H1 (cell line): Measurements from ENCODE around the gene KHSRP. TPM values are rescaled to one million over a fixed set of nuclear protein-coding genes. Genes with fewer than 3 reads are reported as not detected.

Experiments used
- CTCF ChIA-PET: fragments of 300-600 bp; sonication (Branson Sonifier 250); formaldehyde crosslinking; loops from one replicate; lab custom pipeline; 2021; ENCODE audit not compliant: partially characterized antibody; lab: Charles Lee
- POLR2A ChIA-PET: fragments of 300-600 bp; sonication (Branson Sonifier 250); formaldehyde crosslinking; loops from one replicate; lab custom pipeline; 2021; ENCODE audit warnings: inconsistent platforms; ENCODE audit not compliant: partially characterized antibody; lab: Charles Lee
- DNase-seq, 2 experiments: peaks; one replicate each; pipeline versions ENCODE4 v3.0.0 to v3.0.0-alpha.2; 2010 to 2022; ENCODE audit warnings: low spot score in 2 of 2, low read depth in 1 of 2, mixed read lengths in 1 of 2
- FAIRE-seq: peaks from 2 replicates; lab custom pipeline; 2011; peaks lifted over from hg19 to GRCh38; lab: Jason Lieb, UNC
- H2AFZ ChIP-seq: 2 replicates; pipeline ENCODE4 v1.8.1; 2012; ENCODE audit warnings: low read length, inconsistent platforms
- H2AK5ac ChIP-seq: 2 replicates; pipeline ENCODE4 v1.6.1; 2013; ENCODE audit warnings: low read depth, low read length
- H2BK120ac ChIP-seq: replicated peaks from 2 replicates; pipeline ENCODE3; 2013; ENCODE audit warnings: low read depth, low read length, inconsistent platforms
- H2BK12ac ChIP-seq: 2 replicates; pipeline ENCODE4 v1.6.1; 2013; ENCODE audit warnings: low read depth, low read length
- H2BK15ac ChIP-seq: 2 replicates; pipeline ENCODE4 v1.6.1; 2013; ENCODE audit warnings: low read length
- H2BK20ac ChIP-seq: 2 replicates; pipeline ENCODE4 v1.6.1; 2013; ENCODE audit warnings: low read length
- H2BK5ac ChIP-seq: 2 replicates; pipeline ENCODE4 v1.6.1; 2013; ENCODE audit warnings: low read depth, low read length
- H3K14ac ChIP-seq: 2 replicates; pipeline ENCODE4 v1.6.1; 2013; ENCODE audit warnings: inconsistent platforms; ENCODE audit not compliant: insufficient read length
- H3K18ac ChIP-seq: 2 replicates; pipeline ENCODE4 v1.6.1; 2013; ENCODE audit warnings: low read length; ENCODE audit errors: extremely low read depth
- H3K23ac ChIP-seq: 2 replicates; pipeline ENCODE4 v1.6.1; 2013; ENCODE audit warnings: inconsistent platforms; ENCODE audit not compliant: insufficient read length
- H3K23me2 ChIP-seq: 2 replicates; pipeline ENCODE4 v1.6.1; 2013; ENCODE audit warnings: low read depth, low read length
- H3K27ac ChIP-seq: 2 replicates; pipeline ENCODE4 v1.6.1; 2011; ENCODE audit warnings: low read depth, low read length, inconsistent platforms
- H3K27me3 ChIP-seq, 4 experiments: replicated peaks in 1 of 4; 1 replicate in 1 of 4; 2 replicates in 3 of 4; pipeline versions ENCODE4 v1.6.1 to v1.8.1; 2011 to 2013; ENCODE audit warnings: low read length in 3 of 4, mild to moderate bottlenecking in 3 of 4, inconsistent platforms in 2 of 4, mixed read lengths in 2 of 4, moderate library complexity in 1 of 4; ENCODE audit not compliant: control insufficient read depth in 3 of 4, insufficient read depth in 3 of 4; ENCODE audit errors: extremely low read depth in 1 of 4
- H3K36me3 ChIP-seq, 4 experiments: 2 replicates each; pipeline versions ENCODE4 v1.6.1 to v1.8.1; 2011 to 2013; ENCODE audit warnings: mild to moderate bottlenecking in 4 of 4, low read length in 3 of 4, moderate library complexity in 2 of 4, control low read depth in 1 of 4, inconsistent platforms in 1 of 4; ENCODE audit not compliant: insufficient read depth in 4 of 4, control insufficient read depth in 2 of 4
- H3K4ac ChIP-seq: replicated peaks from 2 replicates; pipeline ENCODE3; 2013; ENCODE audit warnings: low read length, low read depth, mixed read lengths, inconsistent platforms; ENCODE audit not compliant: insufficient read length
- H3K4me1 ChIP-seq, 4 experiments: replicated peaks in 1 of 4; 1 replicate in 1 of 4; 2 replicates in 3 of 4; pipeline versions ENCODE4 v1.6.1 to v1.8.1; 2011 to 2013; ENCODE audit warnings: low read length in 3 of 4, inconsistent platforms in 2 of 4, mixed read lengths in 1 of 4; ENCODE audit not compliant: insufficient read depth in 4 of 4, control insufficient read depth in 3 of 4
- H3K4me2 ChIP-seq, 2 experiments: 2 replicates each; pipeline versions ENCODE4 v1.6.1 to v1.8.1; 2011 to 2013; ENCODE audit warnings: low read depth in 2 of 2, low read length in 2 of 2, control low read depth in 1 of 2, inconsistent platforms in 1 of 2, mild to moderate bottlenecking in 1 of 2; ENCODE audit not compliant: insufficient read depth in 1 of 2
- H3K4me3 ChIP-seq, 4 experiments: fragments of 200-600, 300-600 bp in 1 of 4; sonication (generic), shearing (Covaris generic), sonication (Bioruptor Twin) in 1 of 4; 2 replicates each; pipeline versions ENCODE4 v1.5.1 to v1.8.1; 2011 to 2016; ENCODE audit warnings: low read length in 4 of 4, low read depth in 3 of 4, control low read depth in 2 of 4, inconsistent platforms in 2 of 4, mild to moderate bottlenecking in 2 of 4, mixed read lengths in 1 of 4, moderate library complexity in 1 of 4; ENCODE audit not compliant: insufficient read depth in 2 of 4; ENCODE audit errors: extremely low read depth in 1 of 4
- H3K56ac ChIP-seq: replicated peaks from 2 replicates; pipeline ENCODE3; 2013; ENCODE audit warnings: low read depth, mild to moderate bottlenecking, mixed read lengths, low read length, inconsistent platforms; ENCODE audit not compliant: insufficient read length
- H3K79me1 ChIP-seq: 2 replicates; pipeline ENCODE4 v1.6.1; 2013; ENCODE audit warnings: low read depth, low read length, control low read depth
- H3K79me2 ChIP-seq, 2 experiments: 2 replicates each; pipeline versions ENCODE4 v1.6.1 to v1.8.1; 2012 to 2013; ENCODE audit warnings: low read length in 2 of 2, mild to moderate bottlenecking in 2 of 2, inconsistent platforms in 1 of 2; ENCODE audit not compliant: insufficient read depth in 2 of 2, control insufficient read depth in 1 of 2
- H3K9ac ChIP-seq, 4 experiments: replicated peaks in 1 of 4; 1 replicate in 1 of 4; 2 replicates in 3 of 4; pipeline versions ENCODE4 v1.6.1 to v1.8.1; 2011 to 2013; ENCODE audit warnings: low read depth in 3 of 4, low read length in 3 of 4, control low read depth in 2 of 4, mild to moderate bottlenecking in 2 of 4, moderate library complexity in 2 of 4, inconsistent platforms in 1 of 4; ENCODE audit errors: extremely low read depth in 1 of 4
- H3K9me3 ChIP-seq, 2 experiments: 2 replicates each; pipeline versions ENCODE4 v1.6.1 to v1.8.1; 2012 to 2013; ENCODE audit warnings: mild to moderate bottlenecking in 2 of 2, moderate library complexity in 2 of 2, control low read depth in 1 of 2, inconsistent platforms in 1 of 2, low read depth in 1 of 2, low read length in 1 of 2, mixed read lengths in 1 of 2; ENCODE audit not compliant: insufficient read depth in 2 of 2
- H4K20me1 ChIP-seq, 2 experiments: replicated peaks in 1 of 2; 2 replicates each; pipeline versions ENCODE3 to v1.8.1; 2011 to 2013; ENCODE audit warnings: inconsistent platforms in 2 of 2, low read length in 2 of 2, mild to moderate bottlenecking in 1 of 2; ENCODE audit not compliant: insufficient read depth in 2 of 2, control insufficient read depth in 1 of 2
- H4K5ac ChIP-seq: 2 replicates; pipeline ENCODE4 v1.6.1; 2013; ENCODE audit warnings: low read length, low read depth, mixed read lengths, inconsistent platforms; ENCODE audit not compliant: insufficient read length
- H4K8ac ChIP-seq: 2 replicates; pipeline ENCODE4 v1.8.0; 2013; ENCODE audit warnings: mild to moderate bottlenecking, moderate library complexity, low read length, inconsistent platforms; ENCODE audit not compliant: insufficient read depth; ENCODE audit errors: extremely low read depth
- H4K91ac ChIP-seq: replicated peaks from 2 replicates; pipeline ENCODE3; 2013; ENCODE audit warnings: low read length, mixed read lengths, inconsistent platforms; ENCODE audit not compliant: insufficient read length
- CREB1 ChIP-seq: IDR thresholded peaks from 2 replicates; pipeline ENCODE4 v1.6.1; 2012; ENCODE audit warnings: inconsistent platforms
- SP4 ChIP-seq: IDR thresholded peaks from 2 replicates; pipeline ENCODE4 v1.6.1; 2012; ENCODE audit warnings: low read length, inconsistent platforms
- WGBS, 2 experiments: shearing (Covaris generic) in 1 of 2; methylation state at CpG; one replicate each; pipeline versions ENCODE4 v1.1.6 to v1.1.7; 2013 to 2015; ENCODE audit warnings: low lambda C conversion rate in 2 of 2, mixed read lengths in 2 of 2, inconsistent platforms in 1 of 2, low coverage in 1 of 2, missing lambda C conversion rate in 1 of 2; ENCODE audit not compliant: insufficient replicate concordance in 2 of 2, insufficient coverage in 1 of 2, insufficient read length in 1 of 2; ENCODE audit errors: extremely low coverage in 1 of 2, missing lambda C conversion rate in 1 of 2; 5-methylcytosine and 5-hydroxymethylcytosine counted together
- polyA plus RNA-seq, 7 experiments: library from polyadenylated mRNA; depleted of rRNA in 3 of 7; stranded (reverse) in 5 of 7; unstranded in 2 of 7; fragments of >200 nt in 5 of 7; fragments of 200-250 nt in 2 of 7; gene quantifications; 1 replicate in 5 of 7; 2 replicates in 1 of 7; 4 replicates in 1 of 7; pipeline versions ENCODE4 v1.2.1 to v1.2.3, GENCODE V29; 2011 to 2013; ENCODE audit warnings: missing spikeins in 2 of 7, mixed read lengths in 2 of 7
- total RNA-seq: library from RNA; stranded (reverse); fragmentation: NEBNext Ultra II Directional; extraction: Animal tissue kit (Norgen Biotek cat#: 25700); gene quantifications from 2 replicates; pipeline ENCODE4 v1.2.1, GENCODE V29; 2021
- TF ChIP-seq, protein P1 (sequence below): IDR thresholded peaks from 2 replicates; pipeline ENCODE4 v1.6.1; 2012; ENCODE audit warnings: inconsistent platforms

The KHSRP gene
- total and polyA plus RNA-seq, 2 of the 8 experiments (the other 6 are each of a cell fraction or from before 2014, with no cell fraction given) = 143 to 573 TPM

- Histone ChIP-seq H2BK5ac (no peak overlapping the region), H3K9ac (no peak overlapping the region), H3K9me3 (no peaks in the 10 kb centered on the region), H2AK5ac (no peak overlapping the region), H2BK20ac (no peak overlapping the region), H3K4me2 (no peak overlapping the region), H2BK15ac (no peak overlapping the region), H4K8ac (no peak overlapping the region), H3K27me3 (peaks cover 0 to 16% (median 9%) of the 10 kb centered on the region in 4 experiments; a peak in 6 of 7 replicates), H3K27ac (no peak overlapping the region), H3K79me2 (no peaks in the 10 kb centered on the region), H3K36me3 (no peaks in the 10 kb centered on the region), H4K5ac (no peak overlapping the region), H3K14ac (no peak overlapping the region), H2BK120ac (no peak overlapping the region), H2AFZ (no peak overlapping the region), H3K18ac (no peak overlapping the region), H3K4me3 (no peak overlapping the region), H2BK12ac (no peak overlapping the region), H3K79me1 (no peaks in the 10 kb centered on the region), H4K20me1 (no peaks in the 10 kb centered on the region), H3K23ac (no peak overlapping the region), H4K91ac (no peak overlapping the region), H3K23me2 (peaks cover 14% of the 10 kb centered on the region), H3K4me1 (peaks cover 0 to 14% (median 4%) of the 10 kb centered on the region in 4 experiments; a peak in 5 of 7 replicates), H3K4ac (no peak overlapping the region), H3K56ac (no peak overlapping the region)
- FAIRE-seq (no peak), DNase-seq (no peak)
- POLR2A ChIA-PET = no interaction called here
- 91% methylated on average over 4 of the region's 9 CpGs; no CpG with 5 or more reads in 1 of the 2 experiments for WGBS, 2 experiments
- CTCF ChIA-PET = interaction anchor here (1.3 kb wide), 1 partner anchor 8 kb away, joined by 4 read pairs; the partner anchor contains the start of gene DENND1C
- TF ChIP-seq CREB1 (no peak), SP4 (no peak)
- TF ChIP-seq, protein P1, sequence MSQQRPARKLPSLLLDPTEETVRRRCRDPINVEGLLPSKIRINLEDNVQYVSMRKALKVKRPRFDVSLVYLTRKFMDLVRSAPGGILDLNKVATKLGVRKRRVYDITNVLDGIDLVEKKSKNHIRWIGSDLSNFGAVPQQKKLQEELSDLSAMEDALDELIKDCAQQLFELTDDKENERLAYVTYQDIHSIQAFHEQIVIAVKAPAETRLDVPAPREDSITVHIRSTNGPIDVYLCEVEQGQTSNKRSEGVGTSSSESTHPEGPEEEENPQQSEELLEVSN = no peak
Measured at GRCh38 chr19:6473647-6474046, 49.0 kb upstream of the KHSRP start.
